ENCODE data around the gene MED22. TPM values are rescaled to one million over a fixed set of nuclear protein-coding genes. Genes with fewer than 3 reads are reported as not detected.

Gene MED22
- total RNA-seq, 1 donor: 14.5 TPM

GRCh38 chr9:133356391-133357091 lies 8.6 kb upstream of the MED22 start, which contains the start of the genes SURF1 and SURF2:
Gene SURF1 (minus strand): TSS chr9:133356487. CDS start chr9:133356453, 34 bp downstream.
Gene SURF2 (plus strand): TSS chr9:133356550. CDS start chr9:133356593, 43 bp downstream.
- H3K36me3 ChIP-seq (ENCODE audit: insufficient read depth, low read length): peaks cover 41% of the 10 kb centered on the region
- H4K20me1 ChIP-seq (ENCODE audit: insufficient read depth, low read length): peaks cover 36% of the 10 kb centered on the region
- H3K4me2 ChIP-seq (ENCODE audit: insufficient read depth, low read length): peak within 1 kb of the TSS; percentile 91
- peak within 1 kb of the TSS; percentile 57 for H3K27ac ChIP-seq (ENCODE audit: low read depth, low read length)
- H3K4me1 ChIP-seq (ENCODE audit: insufficient read depth, low read length): peaks cover 25% of the 10 kb centered on the region
- no peak for TF ChIP-seq CTCF (IDR thresholded peaks at IDR 0.05; ENCODE audit: extremely low read depth, low read depth, low read length)
- no peaks in the 10 kb centered on the region for H3K27me3 ChIP-seq (ENCODE audit: insufficient read depth, low read length)
- no peaks in the 10 kb centered on the region for H3K9me3 ChIP-seq (ENCODE audit: low read depth, low read length)
- DNase-seq (ENCODE audit: insufficient read length, low spot score, missing footprints): peak; percentile 99
- peaks cover 60% of the 10 kb centered on the region for H3K79me2 ChIP-seq (ENCODE audit: insufficient read depth, low read length)
- peak within 1 kb of the TSS; percentile 88 for H3K4me3 ChIP-seq (ENCODE audit: insufficient read depth, low read length)
- peak within 1 kb of the TSS; percentile 50 for H2AFZ ChIP-seq (ENCODE audit: low read length)

GRCh38 chr9:133355881-133356357 lies 8.0 kb upstream of the MED22 start:
- no peak for TF ChIP-seq CTCF (IDR thresholded peaks at IDR 0.05; ENCODE audit: extremely low read depth, low read depth, low read length)
- Histone ChIP-seq H3K4me2 (ENCODE audit: insufficient read depth, low read length) (peak overlapping the region; percentile 91), H3K9me3 (ENCODE audit: low read depth, low read length) (no peaks in the 10 kb centered on the region), H3K79me2 (ENCODE audit: insufficient read depth, low read length) (peaks cover 54% of the 10 kb centered on the region), H3K27ac (ENCODE audit: low read depth, low read length) (peak overlapping the region; percentile 57), H4K20me1 (ENCODE audit: insufficient read depth, low read length) (peaks cover 34% of the 10 kb centered on the region), H3K4me1 (ENCODE audit: insufficient read depth, low read length) (peaks cover 31% of the 10 kb centered on the region), H3K27me3 (ENCODE audit: insufficient read depth, low read length) (no peaks in the 10 kb centered on the region), H3K4me3 (ENCODE audit: insufficient read depth, low read length) (peak overlapping the region; percentile 88), H3K36me3 (ENCODE audit: insufficient read depth, low read length) (peaks cover 41% of the 10 kb centered on the region), H2AFZ (ENCODE audit: low read length) (peak overlapping the region; percentile 50)
- DNase-seq (ENCODE audit: insufficient read length, low spot score, missing footprints): peak; percentile 87

GRCh38 chr9:133354766-133355165 lies 6.8 kb upstream of the MED22 start:
- no peaks in the 10 kb centered on the region for H3K27me3 ChIP-seq (ENCODE audit: insufficient read depth, low read length)
- H3K36me3 ChIP-seq (ENCODE audit: insufficient read depth, low read length): peaks cover 42% of the 10 kb centered on the region
- peaks cover 53% of the 10 kb centered on the region for H3K79me2 ChIP-seq (ENCODE audit: insufficient read depth, low read length)
- TF ChIP-seq CTCF (IDR thresholded peaks at IDR 0.05; ENCODE audit: extremely low read depth, low read depth, low read length): no peak
- H3K4me1 ChIP-seq (ENCODE audit: insufficient read depth, low read length): peaks cover 42% of the 10 kb centered on the region
- H3K27ac ChIP-seq (ENCODE audit: low read depth, low read length): no peak overlapping the region
- H3K4me2 ChIP-seq (ENCODE audit: insufficient read depth, low read length): peak overlapping the region; percentile 91
- no peak overlapping the region for H2AFZ ChIP-seq (ENCODE audit: low read length)
- peaks cover 35% of the 10 kb centered on the region for H4K20me1 ChIP-seq (ENCODE audit: insufficient read depth, low read length)
- no peak overlapping the region for H3K4me3 ChIP-seq (ENCODE audit: insufficient read depth, low read length)
- no peaks in the 10 kb centered on the region for H3K9me3 ChIP-seq (ENCODE audit: low read depth, low read length)
- peak; percentile 31 for DNase-seq (ENCODE audit: insufficient read length, low spot score, missing footprints)

GRCh38 chr9:133353548-133353947 lies 5.6 kb upstream of the MED22 start:
- no peak for TF ChIP-seq CTCF (IDR thresholded peaks at IDR 0.05; ENCODE audit: extremely low read depth, low read depth, low read length)

More at GRCh38 chr9:133353548-133353947, 5.6 kb upstream of the MED22 start:
- peaks cover 52% of the 10 kb centered on the region for H3K4me1 ChIP-seq (ENCODE audit: insufficient read depth, low read length)
- peaks cover 40% of the 10 kb centered on the region for H4K20me1 ChIP-seq (ENCODE audit: insufficient read depth, low read length)
- peaks cover 53% of the 10 kb centered on the region for H3K36me3 ChIP-seq (ENCODE audit: insufficient read depth, low read length)
- no peak overlapping the region for H3K4me2 ChIP-seq (ENCODE audit: insufficient read depth, low read length)
- no peak overlapping the region for H3K4me3 ChIP-seq (ENCODE audit: insufficient read depth, low read length)
- no peaks in the 10 kb centered on the region for H3K27me3 ChIP-seq (ENCODE audit: insufficient read depth, low read length)
- H3K27ac ChIP-seq (ENCODE audit: low read depth, low read length): no peak overlapping the region
- peaks cover 54% of the 10 kb centered on the region for H3K79me2 ChIP-seq (ENCODE audit: insufficient read depth, low read length)
- no peaks in the 10 kb centered on the region for H3K9me3 ChIP-seq (ENCODE audit: low read depth, low read length)
- peak; percentile 86 for DNase-seq (ENCODE audit: insufficient read length, low spot score, missing footprints)
- H2AFZ ChIP-seq (ENCODE audit: low read length): no peak overlapping the region
